HEK293 (cell line): ENCODE data around the gene INTS1.

ENCODE experiments used
- CTCF ChIA-PET: fragments of 350-600 bp; formaldehyde crosslinking; extraction: SDS; loops from one replicate; lab custom pipeline; 2021; ENCODE audit warnings: antibody characterized with exemption; lab: Yijun Ruan, JAX
- POLR2A ChIA-PET: fragments of 300-600 bp; formaldehyde crosslinking; extraction: SDS; loops from one replicate; lab custom pipeline; 2020; ENCODE audit warnings: antibody characterized with exemption, inconsistent platforms; lab: Yijun Ruan, JAX
- H3K27ac ChIP-seq: fragments of 200-500 bp; sonication (Bioruptor generic); 2 replicates; pipeline ENCODE4 v1.5.1; 2014; ENCODE audit warnings: low read depth, low read length, control low read depth, inconsistent platforms; ENCODE audit errors: extremely low read depth
- H3K36me3 ChIP-seq, 2 experiments: fragments of 200-500 bp in 1 of 2; sonication (Bioruptor generic) in 1 of 2; 1 replicate in 1 of 2; 2 replicates in 1 of 2; pipeline ENCODE4 v1.5.1; 2014 to 2017; ENCODE audit warnings: inconsistent platforms in 2 of 2, low read length in 2 of 2; ENCODE audit not compliant: control insufficient read depth in 2 of 2, insufficient read depth in 1 of 2
- H3K4me1 ChIP-seq: fragments of 200-500 bp; sonication (Bioruptor generic); 2 replicates; pipeline ENCODE4 v1.5.1; 2014; ENCODE audit warnings: mild to moderate bottlenecking, low read length, inconsistent platforms; ENCODE audit not compliant: control insufficient read depth, insufficient read depth
- H3K4me3 ChIP-seq: 2 replicates; pipeline ENCODE4 v1.5.1; 2011; ENCODE audit warnings: low read depth, mild to moderate bottlenecking, control low read depth, low read length, moderate library complexity
- H3K9me3 ChIP-seq: fragments of 200-500 bp; sonication (Bioruptor generic); 2 replicates; pipeline ENCODE4 v1.5.1; 2014; ENCODE audit warnings: low read depth, low read length, inconsistent platforms; ENCODE audit not compliant: control insufficient read depth, insufficient read depth
- GLIS1 ChIP-seq: fragments of 450-650 bp; formaldehyde crosslinking; IDR thresholded peaks from 2 replicates; pipeline ENCODE4 v1.5.1; 2016; ENCODE audit warnings: missing biosample characterization, missing genetic modification characterization
- HOXA7 ChIP-seq: sonication (generic); formaldehyde crosslinking; IDR thresholded peaks from 2 replicates; pipeline ENCODE4 v1.8.1; 2022; ENCODE audit warnings: missing genetic modification reagents, borderline replicate concordance
- IKZF3 ChIP-seq: fragments of 450-650 bp; IDR thresholded peaks from 2 replicates; pipeline ENCODE4 v1.5.0; 2018; ENCODE audit warnings: missing biosample characterization, mild to moderate bottlenecking, missing genetic modification characterization, moderate library complexity
- KLF17 ChIP-seq: fragments of 450-650 bp; formaldehyde crosslinking; IDR thresholded peaks from 2 replicates; pipeline ENCODE4 v1.5.1; 2016; ENCODE audit warnings: missing biosample characterization, missing genetic modification characterization
- KLF8 ChIP-seq: fragments of 450-650 bp; formaldehyde crosslinking; IDR thresholded peaks from 2 replicates; pipeline ENCODE4 v1.5.1; 2016; ENCODE audit warnings: missing biosample characterization, missing genetic modification characterization
- OVOL3 ChIP-seq: fragments of 450-650 bp; formaldehyde crosslinking; IDR thresholded peaks from 2 replicates; pipeline ENCODE4 v1.5.1; 2016; ENCODE audit warnings: missing biosample characterization, missing genetic modification characterization
- YY2 ChIP-seq: fragments of 450-650 bp; formaldehyde crosslinking; IDR thresholded peaks from 2 replicates; pipeline ENCODE4 v1.5.1; 2016; ENCODE audit warnings: missing biosample characterization, missing genetic modification characterization
- ZBTB20 ChIP-seq: fragments of 450-650 bp; formaldehyde crosslinking; IDR thresholded peaks from 2 replicates; pipeline ENCODE4 v1.5.1; 2016; ENCODE audit warnings: missing biosample characterization, missing genetic modification characterization
- ZBTB7A ChIP-seq: fragments of 450-650 bp; formaldehyde crosslinking; IDR thresholded peaks from 2 replicates; pipeline ENCODE4 v1.5.1; 2016; ENCODE audit warnings: low read depth, missing biosample characterization, missing genetic modification characterization
- ZFP3 ChIP-seq: fragments of 450-650 bp; formaldehyde crosslinking; IDR thresholded peaks from 2 replicates; pipeline ENCODE4 v1.5.1; 2016; ENCODE audit warnings: low read depth, missing biosample characterization, missing genetic modification characterization
- ZNF121 ChIP-seq: fragments of 450-650 bp; formaldehyde crosslinking; IDR thresholded peaks from 2 replicates; pipeline ENCODE4 v1.5.1; 2016; ENCODE audit warnings: missing biosample characterization, missing genetic modification characterization
- ZNF169 ChIP-seq: fragments of 450-650 bp; formaldehyde crosslinking; IDR thresholded peaks from 2 replicates; pipeline ENCODE4 v1.5.1; 2016; ENCODE audit warnings: missing biosample characterization, missing genetic modification characterization
- ZNF175 ChIP-seq: fragments of 450-650 bp; formaldehyde crosslinking; IDR thresholded peaks from 2 replicates; pipeline ENCODE4 v1.5.1; 2016; ENCODE audit warnings: missing biosample characterization, missing genetic modification characterization
- ZNF341 ChIP-seq: fragments of 450-650 bp; formaldehyde crosslinking; IDR thresholded peaks from 2 replicates; pipeline ENCODE4; 2016; ENCODE audit warnings: low read depth, missing biosample characterization, missing genetic modification characterization
- ZNF362 ChIP-seq: fragments of 450-650 bp; formaldehyde crosslinking; IDR thresholded peaks from 2 replicates; pipeline ENCODE4 v1.5.1; 2016; ENCODE audit warnings: missing biosample characterization, missing genetic modification characterization
- ZNF518A ChIP-seq: fragments of 450-650 bp; formaldehyde crosslinking; conservative IDR thresholded peaks from 2 replicates; pipeline ENCODE4 v1.5.1; 2016; ENCODE audit warnings: low read depth, missing biosample characterization, missing genetic modification characterization
- ZNF529 ChIP-seq: fragments of 450-650 bp; formaldehyde crosslinking; IDR thresholded peaks from 2 replicates; pipeline ENCODE4 v1.5.1; 2017; ENCODE audit warnings: missing genetic modification characterization, missing biosample characterization; ENCODE audit not compliant: insufficient replicate concordance
- ZNF544 ChIP-seq: fragments of 450-650 bp; formaldehyde crosslinking; IDR thresholded peaks from 2 replicates; pipeline ENCODE4 v1.5.0; 2017; ENCODE audit warnings: missing biosample characterization, missing genetic modification characterization
- ZNF548 ChIP-seq: fragments of 450-650 bp; formaldehyde crosslinking; IDR thresholded peaks from 2 replicates; pipeline ENCODE4 v1.5.1; 2016; ENCODE audit warnings: missing biosample characterization, missing genetic modification characterization
- ZNF571 ChIP-seq: fragments of 450-650 bp; formaldehyde crosslinking; IDR thresholded peaks from 2 replicates; pipeline ENCODE4 v1.5.0; 2017; ENCODE audit warnings: missing biosample characterization, missing genetic modification characterization
- ZNF692 ChIP-seq: fragments of 450-650 bp; formaldehyde crosslinking; IDR thresholded peaks from 2 replicates; pipeline ENCODE4 v1.5.1; 2016; ENCODE audit warnings: missing biosample characterization, missing genetic modification characterization
- ZNF777 ChIP-seq: fragments of 450-650 bp; formaldehyde crosslinking; IDR thresholded peaks from 2 replicates; pipeline ENCODE4 v1.5.1; 2017; ENCODE audit warnings: missing biosample characterization, missing genetic modification characterization, borderline replicate concordance
- ZNF843 ChIP-seq: fragments of 450-650 bp; formaldehyde crosslinking; IDR thresholded peaks from 2 replicates; pipeline ENCODE4 v1.5.1; 2016; ENCODE audit warnings: missing biosample characterization, missing genetic modification characterization

INTS1 gene

GRCh38 chr7:1475991-1476390, 28.2 kb downstream of the INTS1 start:
- Histone ChIP-seq H3K4me3 (no peak overlapping the region), H3K4me1 (no peaks in the 10 kb centered on the region), H3K9me3 (no peaks in the 10 kb centered on the region), H3K36me3 (peaks cover 0 to 72% of the 10 kb centered on the region in 2 experiments; a peak in 2 of 3 replicates), H3K27ac (no peak overlapping the region)
- CTCF ChIA-PET, result interaction anchor here (0.6 to 1.2 kb wide), 2 partner anchors 12 to 53 kb away, joined by 3 to 4 read pairs; no protein-coding TSS in a partner anchor
- POLR2A ChIA-PET, result interaction anchor here (0.6 to 1.1 kb wide), 2 partner anchors 9 to 63 kb away, joined by 3 to 6 read pairs; no protein-coding TSS in a partner anchor
- TF ChIP-seq ZNF777, result no peak
- no peak for TF ChIP-seq ZNF529
- TF ChIP-seq KLF17 (tag by site-specific recombination), result no peak
- TF ChIP-seq ZNF121 (tag by site-specific recombination), result no peak
- no peak for TF ChIP-seq ZBTB20 (tag by site-specific recombination)
- no peak for TF ChIP-seq ZNF544 (tag by site-specific recombination)
- TF ChIP-seq ZNF341 (tag by site-specific recombination), result no peak
- TF ChIP-seq ZBTB7A, result no peak
- no peak for TF ChIP-seq ZNF692

- no peaks in the 10 kb centered on the region for H3K9me3 ChIP-seq
- no peak for TF ChIP-seq IKZF3 (tag by site-specific recombination)
- no peak for TF ChIP-seq YY2
- TF ChIP-seq ZNF169 (tag by site-specific recombination), result no peak
- no peak for TF ChIP-seq ZNF175 (tag by site-specific recombination)
- TF ChIP-seq ZFP3 (tag by site-specific recombination), result no peak
- no peak for TF ChIP-seq KLF8
- POLR2A ChIA-PET, result no interaction called here
- CTCF ChIA-PET, result interaction anchor here (0.6 to 2.0 kb wide), 7 partner anchors 11 to 102 kb away, joined by 3 to 8 read pairs (median 4); partner anchors contain the start of gene INTS1
- H3K36me3 ChIP-seq, result peaks cover 0 to 74% of the 10 kb centered on the region in 2 experiments; a peak in 2 of 3 replicates
- no peak overlapping the region for H3K4me3 ChIP-seq
- no peaks in the 10 kb centered on the region for H3K4me1 ChIP-seq
- H3K27ac ChIP-seq, result no peak overlapping the region
Observed at GRCh38 chr7:1475393-1475792, 28.8 kb downstream of the INTS1 start.

GRCh38 chr7:1474736-1475135, 29.5 kb downstream of the INTS1 start:
- H3K36me3 ChIP-seq, result peaks cover 0 to 71% of the 10 kb centered on the region in 2 experiments; a peak in 2 of 3 replicates

More at GRCh38 chr7:1474736-1475135, 29.5 kb downstream of the INTS1 start:
- CTCF ChIA-PET, result interaction anchor here (0.5 to 2.0 kb wide), 21 partner anchors 8 to 483 kb away, joined by 3 to 13 read pairs (median 4); partner anchors contain the start of gene INTS1
- TF ChIP-seq HOXA7 (CRISPR knock-in tag) (no peak), GLIS1 (no peak), ZNF362 (no peak), OVOL3 (no peak), ZNF571 (tag by site-specific recombination) (no peak), ZNF843 (tag by site-specific recombination) (no peak), ZNF548 (tag by site-specific recombination) (no peak), ZNF518A (tag by site-specific recombination) (no peak)
- POLR2A ChIA-PET, result no interaction called here
- Histone ChIP-seq H3K9me3 (no peaks in the 10 kb centered on the region), H3K4me1 (no peaks in the 10 kb centered on the region), H3K4me3 (no peak overlapping the region), H3K27ac (no peak overlapping the region)
